Rectal smooth muscle tissue (tissue), 1 donor: Measurements from ENCODE around the gene SENP1.
"Not testable (repeated sequence)": the region's sequence is repeated elsewhere in the genome, so short reads cannot be mapped to it uniquely, and the experiment has no call there.

Experiments used
- H3K27ac ChIP-seq: one replicate; pipeline ENCODE4 v1.7.0; 2013; ENCODE audit warnings: low read depth, low read length, inconsistent platforms
- H3K27me3 ChIP-seq: one replicate; pipeline ENCODE4 v1.7.0; 2013; ENCODE audit warnings: low read length; ENCODE audit not compliant: control insufficient read depth, insufficient read depth
- H3K36me3 ChIP-seq: one replicate; pipeline ENCODE4 v1.7.0; 2013; ENCODE audit warnings: low read length; ENCODE audit not compliant: control insufficient read depth, insufficient read depth
- H3K4me1 ChIP-seq: one replicate; pipeline ENCODE4 v1.7.0; 2013; ENCODE audit warnings: low read length; ENCODE audit not compliant: control insufficient read depth, insufficient read depth
- H3K4me3 ChIP-seq: one replicate; pipeline ENCODE4 v1.7.0; 2013; ENCODE audit warnings: low read length
- H3K9ac ChIP-seq: one replicate; pipeline ENCODE4 v1.7.0; 2013; ENCODE audit warnings: low read length

The SENP1 gene

GRCh38 chr12:48125542-48125941 lies 19.7 kb upstream of the SENP1 start:
- not testable (repeated sequence) for H3K4me1 ChIP-seq, H3K27me3 ChIP-seq, H3K9ac ChIP-seq, H3K27ac ChIP-seq, H3K4me3 ChIP-seq
- H3K36me3 ChIP-seq = peaks cover 16% of the 10 kb centered on the region

DNA sequence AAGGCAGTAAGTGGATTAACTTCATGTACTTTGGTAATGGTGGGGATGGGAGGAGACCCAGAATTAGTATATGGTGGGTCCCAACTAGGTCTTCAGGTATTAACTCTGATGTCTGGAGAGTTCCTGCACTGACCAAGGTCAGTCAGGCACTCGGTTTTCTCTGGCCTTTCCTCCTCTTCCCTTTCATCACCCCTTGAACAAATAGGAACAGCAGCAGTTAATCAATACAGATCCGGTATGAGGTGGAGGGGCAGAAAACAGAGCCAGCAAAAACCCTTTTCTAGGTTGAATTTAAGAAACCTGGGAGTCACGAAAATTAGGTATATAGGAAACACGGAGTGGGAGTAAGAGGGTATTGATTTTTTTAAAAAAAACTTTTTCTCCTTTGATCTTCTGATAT lies 17.3 kb upstream of the SENP1 start:
- Histone ChIP-seq H3K9ac (no peak overlapping the region), H3K4me1 (peaks cover 6% of the 10 kb centered on the region), H3K27me3 (no peaks in the 10 kb centered on the region), H3K27ac (no peak overlapping the region), H3K36me3 (peaks cover 11% of the 10 kb centered on the region), H3K4me3 (no peak overlapping the region)

- H3K27me3 ChIP-seq = no peaks in the 10 kb centered on the region
- H3K9ac ChIP-seq = no peak overlapping the region
- no peak overlapping the region for H3K27ac ChIP-seq
- H3K36me3 ChIP-seq = peaks cover 9% of the 10 kb centered on the region
- H3K4me1 ChIP-seq = peaks cover 6% of the 10 kb centered on the region
- no peak overlapping the region for H3K4me3 ChIP-seq
Observed at GRCh38 chr12:48122065-48122834, 16.4 kb upstream of the SENP1 start.

- Histone ChIP-seq H3K4me1 (peaks cover 6% of the 10 kb centered on the region), H3K36me3 (peaks cover 5% of the 10 kb centered on the region), H3K27me3 (no peaks in the 10 kb centered on the region), H3K4me3 (no peak overlapping the region), H3K9ac (no peak overlapping the region), H3K27ac (no peak overlapping the region)
Observed at GRCh38 chr12:48121522-48121921, 15.6 kb upstream of the SENP1 start.

GRCh38 chr12:48119834-48120195 lies 13.9 kb upstream of the SENP1 start:
- no peaks in the 10 kb centered on the region for H3K27me3 ChIP-seq
- H3K9ac ChIP-seq = no peak overlapping the region
- H3K36me3 ChIP-seq = peaks cover 4% of the 10 kb centered on the region
- no peak overlapping the region for H3K27ac ChIP-seq
- peak overlapping the region; percentile 81 for H3K4me3 ChIP-seq
- peaks cover 6% of the 10 kb centered on the region for H3K4me1 ChIP-seq

GRCh38 chr12:48119078-48119833 lies 13.4 kb upstream of the SENP1 start, which contains the start of gene PFKM:
PFKM (plus strand) TSS chr12:48119364; CDS start chr12:48122775, 3,411 bp downstream.
- peak within 1 kb of the TSS; percentile 64 for H3K27ac ChIP-seq
- peak within 1 kb of the TSS; percentile 81 for H3K4me3 ChIP-seq
- no peak within 1 kb of the TSS for H3K9ac ChIP-seq
- H3K27me3 ChIP-seq = no peaks in the 10 kb centered on the region
- peaks cover 6% of the 10 kb centered on the region for H3K4me1 ChIP-seq
- peaks cover 3% of the 10 kb centered on the region for H3K36me3 ChIP-seq

- H3K27ac ChIP-seq = peak overlapping the region; percentile 45
- no peak overlapping the region for H3K4me3 ChIP-seq
- H3K36me3 ChIP-seq = peaks cover 3% of the 10 kb centered on the region
- no peak overlapping the region for H3K9ac ChIP-seq
- H3K4me1 ChIP-seq = peaks cover 6% of the 10 kb centered on the region
- no peaks in the 10 kb centered on the region for H3K27me3 ChIP-seq
Observed at GRCh38 chr12:48118284-48118871, 12.5 kb upstream of the SENP1 start.

DNA sequence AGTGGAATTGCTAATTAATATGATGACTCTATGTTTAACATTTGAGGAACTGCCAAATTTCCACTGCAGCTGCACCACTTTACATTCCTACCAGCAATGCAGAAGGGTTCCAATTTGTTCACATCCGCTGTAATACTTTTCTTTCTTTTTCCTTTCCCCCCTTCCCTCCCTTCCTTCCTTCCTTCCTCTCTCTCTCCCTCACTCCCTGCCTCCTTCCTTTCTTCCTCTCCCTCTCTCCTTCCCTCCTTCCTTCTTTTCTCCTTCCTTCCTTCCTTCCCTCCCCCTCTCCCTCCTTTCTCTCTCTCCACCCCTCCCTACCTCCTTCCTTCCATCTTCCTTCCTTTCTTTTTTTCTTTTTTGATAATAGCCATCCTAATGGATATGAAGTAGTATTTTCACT lies 10.1 kb upstream of the SENP1 start:
- Histone ChIP-seq H3K27ac (no peak overlapping the region), H3K4me1 (peaks cover 6% of the 10 kb centered on the region), H3K27me3 (no peaks in the 10 kb centered on the region), H3K36me3 (no peaks in the 10 kb centered on the region), H3K9ac (no peak overlapping the region), H3K4me3 (no peak overlapping the region)

DNA sequence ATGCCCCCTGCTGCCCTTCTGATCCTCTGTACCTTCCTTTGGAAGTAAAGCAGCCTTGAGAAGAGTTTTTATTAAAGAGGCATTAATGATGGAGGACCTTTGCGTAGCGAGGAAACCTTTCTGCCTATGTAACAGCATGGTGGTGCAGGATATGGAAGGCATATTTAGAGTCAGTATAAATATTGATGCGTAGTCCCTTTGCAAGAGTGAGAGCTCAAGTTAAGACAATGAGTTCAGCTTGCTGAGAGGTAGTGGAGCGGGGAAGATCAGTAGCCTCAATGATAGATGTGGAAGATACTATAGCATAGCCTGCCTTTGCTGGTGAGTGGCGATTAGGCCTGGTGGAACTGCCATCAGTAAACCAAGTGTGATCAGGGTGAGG lies 5.4 kb upstream of the SENP1 start:
- not testable (repeated sequence) for H3K27me3 ChIP-seq, H3K36me3 ChIP-seq, H3K9ac ChIP-seq, H3K27ac ChIP-seq, H3K4me3 ChIP-seq, H3K4me1 ChIP-seq

DNA sequence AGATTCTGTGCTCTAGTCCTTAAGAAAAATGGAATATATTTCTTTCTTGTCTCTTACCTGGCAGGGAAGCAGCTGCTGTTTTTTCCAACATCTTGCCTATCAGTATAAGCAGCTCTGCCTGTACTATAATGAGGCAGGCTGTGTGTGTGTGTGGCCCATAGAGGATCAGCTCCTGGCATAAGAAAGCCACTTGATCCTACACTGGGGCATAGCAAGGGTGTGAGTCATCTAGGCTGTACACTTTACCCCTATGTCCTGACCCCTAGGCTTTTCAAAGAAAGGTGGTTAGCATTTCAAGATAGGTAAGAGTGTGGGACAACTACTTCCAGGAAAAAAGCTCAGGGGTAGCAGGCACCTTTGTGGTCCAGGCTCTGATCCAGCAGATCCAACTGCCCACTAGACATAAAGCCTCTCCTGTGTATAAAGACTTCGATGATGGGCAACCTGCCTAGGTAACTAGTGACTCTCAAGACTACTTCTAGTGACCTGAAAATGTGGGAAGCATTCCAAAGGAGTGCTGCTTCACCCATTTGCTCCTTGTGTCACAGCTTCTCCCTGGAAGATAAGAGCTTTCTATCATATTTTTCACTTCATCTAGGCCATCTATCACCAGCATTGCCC lies 4.9 kb upstream of the SENP1 start:
- Histone ChIP-seq H3K27ac (no peak overlapping the region), H3K4me3 (no peak overlapping the region), H3K4me1 (peaks cover 8% of the 10 kb centered on the region), H3K9ac (no peak overlapping the region), H3K36me3 (no peaks in the 10 kb centered on the region), H3K27me3 (no peaks in the 10 kb centered on the region)

DNA sequence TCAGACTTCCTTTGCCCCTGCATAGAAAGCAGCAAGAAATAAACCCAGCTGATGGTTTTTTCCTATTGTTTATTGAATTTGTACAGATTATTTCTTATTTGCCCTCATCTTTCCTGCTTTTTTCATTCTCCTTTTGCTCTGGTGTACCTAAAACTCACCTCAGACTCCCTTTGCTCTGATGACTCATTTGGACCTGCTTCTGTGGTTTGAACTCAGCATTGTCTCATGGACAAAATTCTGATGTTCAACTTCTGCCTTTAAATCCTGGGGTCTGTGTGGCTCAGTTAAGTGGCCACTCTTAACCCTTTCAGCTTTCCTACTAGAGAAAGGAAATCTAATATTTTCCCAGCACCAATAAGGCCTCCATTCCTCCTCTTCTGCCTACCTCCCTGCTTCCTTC lies 3.5 kb upstream of the SENP1 start:
- H3K27ac ChIP-seq = no peak overlapping the region
- H3K4me1 ChIP-seq = peaks cover 14% of the 10 kb centered on the region
- no peak overlapping the region for H3K4me3 ChIP-seq
- H3K27me3 ChIP-seq = no peaks in the 10 kb centered on the region
- H3K36me3 ChIP-seq = no peaks in the 10 kb centered on the region
- no peak overlapping the region for H3K9ac ChIP-seq
